HG03280 (cell line): Measurements from ENCODE around the gene CLEC1A.

ENCODE experiments used
- ATAC-seq: cut with Tn5 transposase; IDR thresholded peaks from one replicate; pipeline ENCODE4 v1.9.1; 2021; ENCODE audit warnings: mild to moderate bottlenecking, moderate library complexity; ENCODE audit not compliant: unreplicated experiment

The CLEC1A gene

DNA sequence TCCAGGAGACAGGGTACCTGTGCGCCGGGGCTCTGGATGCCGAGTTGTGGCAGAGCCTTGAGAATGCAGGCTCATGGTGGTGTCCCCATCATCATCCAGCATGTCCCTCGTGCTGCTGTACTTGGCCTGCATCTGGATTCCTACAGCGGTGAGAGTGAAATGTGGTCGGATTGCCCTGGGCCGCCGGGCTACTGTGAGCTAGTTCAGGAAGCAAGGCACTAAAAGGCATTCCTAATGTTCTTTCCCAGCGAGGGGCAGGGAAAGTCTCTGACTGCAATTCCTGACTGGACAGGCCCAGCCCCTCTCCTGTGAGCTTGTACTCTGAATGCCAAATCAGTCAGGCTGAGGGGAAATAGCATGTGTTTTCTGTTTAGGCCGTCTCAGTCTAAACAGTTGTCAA, at the start of gene CLEC1A:
CLEC1A (minus strand) TSS at position 195 of the 400 bp plus-strand sequence; CDS start at position 132, 63 bp downstream.
- no peak for ATAC-seq

DNA sequence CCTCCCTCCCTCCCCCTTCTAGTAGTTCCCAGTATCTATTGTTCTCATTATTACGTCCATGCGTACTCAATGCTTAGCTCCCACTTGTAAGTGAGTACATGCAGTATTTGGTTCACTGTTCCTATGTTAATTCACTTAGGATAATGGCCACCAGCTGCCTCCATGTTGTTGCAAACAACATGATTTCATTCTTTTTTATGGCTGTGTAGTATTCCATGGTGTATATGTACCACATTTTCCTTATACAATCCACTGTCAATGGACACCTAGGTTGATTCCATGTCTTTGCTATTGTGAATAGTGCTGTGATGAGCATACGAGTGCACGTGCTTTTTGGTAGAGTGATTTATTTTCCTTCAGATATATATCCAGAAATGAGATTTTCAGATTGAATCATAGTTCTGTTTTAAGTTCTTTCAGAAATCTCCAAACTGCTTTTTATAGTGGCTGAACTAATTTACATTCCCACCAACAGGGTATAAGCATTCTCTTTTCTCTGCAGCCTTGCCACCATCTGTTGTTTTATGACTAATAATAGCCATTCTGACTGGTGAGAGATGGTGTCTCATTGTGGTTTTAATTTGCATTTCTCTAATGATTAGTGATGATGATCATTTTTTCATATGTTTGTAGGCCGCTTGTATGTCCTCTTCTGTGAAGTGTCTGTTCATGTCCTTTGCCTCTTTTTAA, 49.1 kb upstream of the CLEC1A start:
- peak; percentile 44 for ATAC-seq

DNA sequence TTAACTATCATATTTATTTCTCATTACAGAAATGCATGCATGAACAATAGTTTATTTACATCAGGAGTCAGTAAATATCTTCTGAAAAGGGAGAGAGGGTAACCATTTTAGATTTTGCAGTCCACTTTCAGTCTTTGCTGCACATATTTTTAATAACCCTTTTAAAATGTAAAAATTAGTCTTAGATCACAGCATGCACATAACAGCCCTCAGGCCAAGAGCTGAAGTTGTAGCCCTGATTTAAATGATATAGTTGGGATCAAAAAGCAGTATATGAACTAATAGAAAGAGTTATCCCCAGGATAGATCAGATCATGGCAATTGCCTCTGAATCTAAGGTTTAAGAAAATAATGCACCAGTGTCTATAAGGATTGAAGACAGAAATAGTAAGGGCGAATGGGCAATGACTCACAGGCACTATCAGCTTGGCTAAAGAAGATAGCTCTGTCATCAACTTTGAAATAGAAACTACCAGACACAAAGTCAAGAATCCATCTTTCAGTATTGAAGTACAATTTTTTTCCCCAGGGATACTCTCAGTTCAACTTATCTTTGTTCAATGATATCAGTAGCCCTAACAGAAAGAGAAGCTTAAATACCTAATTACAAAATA, 44.3 kb upstream of the CLEC1A start:
- ATAC-seq = no peak

GRCh38 chr12:10140001-10140400, 41.2 kb upstream of the CLEC1A start:
- no peak for ATAC-seq

GRCh38 chr12:10136637-10137205, 37.9 kb upstream of the CLEC1A start:
- no peak for ATAC-seq

- no peak for ATAC-seq
These were observed 36.3 kb upstream of the CLEC1A start for GRCh38 chr12:10135126-10135525.

- ATAC-seq = no peak
These were observed 34.1 kb upstream of the CLEC1A start for GRCh38 chr12:10132850-10133370.

GRCh38 chr12:10131111-10131690, 32.4 kb upstream of the CLEC1A start:
- ATAC-seq = no peak

DNA sequence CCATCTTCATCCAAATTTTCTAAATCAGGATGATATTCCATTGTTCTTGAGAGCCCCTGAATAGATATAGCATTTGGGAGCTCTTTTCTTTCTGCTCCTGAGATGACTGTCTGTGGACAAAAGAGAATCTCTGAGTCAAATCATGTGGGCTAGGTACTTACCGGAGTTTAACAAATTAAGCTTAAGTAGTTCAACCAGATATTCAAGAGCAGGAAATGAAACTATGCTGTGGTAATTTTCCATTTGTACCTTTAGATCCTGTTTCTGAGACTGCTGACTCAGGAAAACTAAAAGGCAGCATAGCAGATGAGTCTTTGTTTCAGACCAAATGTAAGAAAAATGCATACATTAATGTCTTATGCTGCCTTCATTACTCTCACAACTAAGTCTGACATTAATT, 31.3 kb upstream of the CLEC1A start, which contains the start of gene CLEC7A:
CLEC7A (minus strand) TSS at position 158 of the 400 bp plus-strand sequence; CDS start at position 41, 117 bp downstream.
- ATAC-seq = no peak

DNA sequence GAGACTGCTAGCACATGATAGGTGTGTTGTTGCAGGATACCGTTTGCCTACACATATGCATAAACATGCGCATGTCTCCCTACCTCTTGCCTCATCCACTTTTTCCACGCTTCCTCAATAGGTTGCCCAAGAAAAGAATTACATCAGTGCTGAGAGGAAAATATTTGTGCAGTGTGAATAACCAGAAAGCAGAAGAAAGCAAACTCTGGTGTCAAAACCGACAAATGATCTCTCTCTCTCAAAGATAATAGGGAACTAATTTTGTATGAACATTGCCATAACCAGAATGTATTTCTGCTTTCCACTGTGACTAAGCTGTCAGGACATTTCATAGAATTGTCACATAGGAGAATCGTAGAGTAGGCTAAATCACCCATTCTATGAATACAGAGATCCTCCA, 29.9 kb upstream of the CLEC1A start:
- ATAC-seq = no peak

DNA sequence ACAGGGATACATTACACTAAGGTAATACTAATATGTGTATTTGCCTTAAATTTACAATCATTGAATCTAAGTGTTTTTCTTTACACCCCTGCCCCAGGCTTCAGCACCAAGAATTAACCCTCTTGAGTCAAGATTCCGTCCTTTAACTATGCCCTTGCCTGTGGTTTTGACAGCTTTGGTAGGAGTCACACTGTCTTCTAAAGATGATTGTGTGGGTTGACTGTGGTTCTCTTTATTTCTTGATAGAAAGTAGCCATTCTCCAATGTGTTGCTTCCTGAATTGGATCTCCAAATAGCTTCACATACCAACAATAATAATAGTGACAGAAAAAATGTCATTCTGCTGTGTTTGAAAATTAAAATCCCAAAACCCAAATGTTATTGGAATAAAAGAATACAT, 27.6 kb upstream of the CLEC1A start:
- ATAC-seq = no peak

- ATAC-seq = no peak
These were observed 23.9 kb upstream of the CLEC1A start for GRCh38 chr12:10122689-10123088.

DNA sequence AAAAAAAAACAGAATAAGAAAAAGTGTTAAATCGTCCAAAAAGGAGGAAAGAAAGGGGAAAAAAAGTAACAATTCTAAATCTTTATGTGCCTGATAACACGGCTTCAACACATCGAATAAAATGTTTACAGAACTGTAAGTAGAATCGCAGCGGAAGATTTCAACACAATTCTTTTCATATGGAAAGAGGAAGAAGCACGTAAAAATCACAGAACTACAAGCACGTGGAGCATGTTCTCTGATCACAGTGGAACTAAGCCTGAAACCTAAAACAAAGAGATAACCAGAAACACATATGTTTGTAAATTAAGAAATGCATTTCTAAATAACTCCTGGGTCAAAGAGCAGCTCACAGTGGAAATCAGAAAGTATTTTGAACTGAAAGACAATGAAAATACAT, 22.5 kb upstream of the CLEC1A start:
- ATAC-seq = no peak

DNA sequence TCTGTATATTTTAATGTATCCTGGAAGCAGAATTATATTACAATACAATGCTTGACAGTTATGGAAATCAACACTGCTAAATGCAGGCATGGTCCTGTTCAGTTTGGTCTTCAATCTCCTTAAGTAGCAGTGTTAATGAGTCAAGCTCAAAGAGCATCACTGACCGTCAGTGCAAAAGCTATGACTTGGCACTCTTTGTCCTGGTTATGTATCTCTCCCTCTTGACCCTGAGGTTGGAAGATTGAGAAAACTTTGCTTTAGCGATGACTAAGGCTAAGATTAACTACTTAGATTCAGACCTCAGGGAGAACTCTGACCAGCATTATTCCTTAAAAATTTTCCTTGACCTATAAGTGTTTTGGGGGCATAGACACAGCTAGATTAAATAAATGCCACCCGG, 20.3 kb upstream of the CLEC1A start:
- no peak for ATAC-seq

DNA sequence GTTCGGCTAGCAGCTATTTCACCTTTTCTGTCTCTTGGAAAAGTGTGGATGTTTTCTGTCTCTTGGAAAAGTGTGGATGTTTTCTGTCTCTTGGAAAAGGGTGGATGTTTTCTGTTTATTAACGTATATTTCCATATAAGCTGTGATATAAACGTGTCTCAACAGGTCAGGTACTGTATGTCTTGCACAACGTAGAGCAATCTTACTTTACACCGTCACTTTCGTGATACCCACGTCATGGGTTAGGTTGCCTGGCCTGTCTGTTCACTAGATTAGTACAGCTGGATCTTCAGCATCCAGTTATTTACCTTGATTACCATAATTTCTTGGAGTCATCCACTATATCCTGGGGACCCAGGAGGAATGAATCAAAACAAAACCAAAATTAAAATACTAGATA, 17.1 kb upstream of the CLEC1A start:
- no peak for ATAC-seq

- no peak for ATAC-seq
These were observed 16.5 kb upstream of the CLEC1A start for GRCh38 chr12:10115311-10115710.

GRCh38 chr12:10113920-10114319, 15.1 kb upstream of the CLEC1A start:
- no peak for ATAC-seq

DNA sequence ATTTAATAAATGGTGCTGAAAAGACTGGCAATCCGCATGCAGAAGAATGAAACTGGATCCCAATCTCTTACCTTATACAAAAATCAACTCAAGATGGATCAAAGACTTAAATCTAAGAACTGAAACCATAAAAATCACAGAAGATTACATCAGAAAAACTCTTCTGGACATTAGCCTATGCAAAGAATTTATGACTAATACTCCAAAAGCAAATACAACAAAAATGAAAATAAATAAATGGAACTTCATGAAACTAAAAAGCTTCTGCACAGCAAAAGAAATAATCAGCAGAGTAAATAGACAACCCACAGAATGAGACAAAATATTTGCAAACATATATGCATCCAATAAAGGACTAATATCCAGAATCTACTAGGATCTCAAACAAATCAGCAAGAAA, 14.3 kb upstream of the CLEC1A start:
- ATAC-seq = no peak

- ATAC-seq = no peak
These were observed 12.7 kb upstream of the CLEC1A start for GRCh38 chr12:10111451-10111850.

DNA sequence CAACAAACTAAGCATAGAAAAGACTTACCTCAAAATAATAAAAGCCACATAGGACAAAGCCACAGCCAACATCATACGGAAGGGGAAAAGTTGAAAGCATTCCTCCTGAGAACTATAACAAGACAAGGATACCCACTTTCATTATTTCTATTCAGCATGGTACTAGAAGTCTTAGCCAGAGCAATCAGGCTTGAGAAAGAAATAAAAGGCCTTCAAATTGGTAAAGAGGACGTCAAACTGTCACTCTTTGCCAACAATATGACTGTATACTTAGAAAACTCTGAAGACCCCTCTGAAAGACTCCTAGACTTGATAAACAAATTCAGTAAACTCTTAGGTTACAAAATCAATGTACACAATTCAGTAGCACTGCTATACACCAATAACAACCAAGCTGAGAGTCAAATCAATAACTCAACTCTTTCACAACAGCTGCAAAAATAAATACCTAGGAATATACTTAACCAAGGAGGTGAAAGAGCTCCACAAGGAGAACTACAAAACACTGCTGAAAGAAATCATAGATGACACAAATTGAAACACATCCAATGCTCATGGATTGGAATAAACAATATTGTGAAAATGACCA, 11.6 kb upstream of the CLEC1A start:
- no peak for ATAC-seq

DNA sequence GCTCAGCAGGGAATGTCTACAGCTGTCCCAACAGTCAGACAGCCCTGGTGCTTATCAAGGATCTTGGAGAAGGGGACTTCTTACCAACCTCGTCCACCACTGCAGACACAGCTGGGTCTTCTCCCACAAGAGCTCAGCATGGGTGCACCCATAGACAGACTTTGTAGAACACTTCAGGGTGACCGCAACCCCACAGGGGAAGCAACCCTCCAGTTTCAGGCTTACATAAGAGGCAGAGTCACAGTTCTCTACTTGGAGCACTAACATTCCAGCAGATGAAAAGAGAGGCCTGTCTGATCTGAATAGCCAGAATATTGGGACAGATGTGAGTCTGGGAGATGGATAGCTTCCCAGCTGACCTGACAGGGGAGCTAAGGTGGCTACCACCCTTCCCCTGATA, 3.5 kb upstream of the CLEC1A start:
- ATAC-seq = no peak
